HEK293 (cell line): ENCODE measurements around the gene ATG12.
A peak's percentile ranks its signal among the peaks of the same experiment; 100 is the strongest.

Experiments
- GLIS1 ChIP-seq: fragments of 450-650 bp; formaldehyde crosslinking; IDR thresholded peaks from 2 replicates; pipeline ENCODE4 v1.5.1; 2016; ENCODE audit warnings: missing biosample characterization, missing genetic modification characterization
- GLIS2 ChIP-seq: fragments of 450-650 bp; formaldehyde crosslinking; IDR thresholded peaks from 2 replicates; pipeline ENCODE4 v1.5.1; 2016; ENCODE audit warnings: missing biosample characterization, missing genetic modification characterization
- HOXA7 ChIP-seq: sonication (generic); formaldehyde crosslinking; IDR thresholded peaks from 2 replicates; pipeline ENCODE4 v1.8.1; 2022; ENCODE audit warnings: missing genetic modification reagents, borderline replicate concordance
- KLF1 ChIP-seq: fragments of 450-650 bp; formaldehyde crosslinking; IDR thresholded peaks from 2 replicates; pipeline ENCODE4 v1.5.1; 2016; ENCODE audit warnings: missing biosample characterization, missing genetic modification characterization
- MYNN ChIP-seq: fragments of 450-650 bp; formaldehyde crosslinking; IDR thresholded peaks from 2 replicates; pipeline ENCODE4 v1.5.1; 2016; ENCODE audit warnings: missing biosample characterization, missing genetic modification characterization, borderline replicate concordance
- PRDM1 ChIP-seq: fragments of 450-650 bp; formaldehyde crosslinking; IDR thresholded peaks from 2 replicates; pipeline ENCODE4; 2016; ENCODE audit warnings: missing biosample characterization, missing genetic modification characterization
- SP7 ChIP-seq: fragments of 450-650 bp; formaldehyde crosslinking; IDR thresholded peaks from 2 replicates; pipeline ENCODE4 v1.5.1; 2016; ENCODE audit warnings: missing biosample characterization, missing genetic modification characterization
- YY1 ChIP-seq: fragments of 450-650 bp; formaldehyde crosslinking; IDR thresholded peaks from 2 replicates; pipeline ENCODE4 v1.5.1; 2018; ENCODE audit warnings: missing biosample characterization, missing genetic modification characterization
- ZBTB1 ChIP-seq: fragments of 450-650 bp; formaldehyde crosslinking; IDR thresholded peaks from 2 replicates; pipeline ENCODE4 v1.5.1; 2016; ENCODE audit warnings: missing biosample characterization, missing genetic modification characterization
- ZBTB21 ChIP-seq: fragments of 450-650 bp; formaldehyde crosslinking; IDR thresholded peaks from 2 replicates; pipeline ENCODE4 v1.5.1; 2017; ENCODE audit warnings: missing biosample characterization, missing genetic modification characterization
- ZFP3 ChIP-seq: fragments of 450-650 bp; formaldehyde crosslinking; IDR thresholded peaks from 2 replicates; pipeline ENCODE4 v1.5.1; 2016; ENCODE audit warnings: low read depth, missing biosample characterization, missing genetic modification characterization
- ZFP41 ChIP-seq: fragments of 450-650 bp; formaldehyde crosslinking; IDR thresholded peaks from 2 replicates; pipeline ENCODE4 v1.5.1; 2016; ENCODE audit warnings: missing biosample characterization, missing genetic modification characterization, borderline replicate concordance
- ZIC2 ChIP-seq: fragments of 450-650 bp; formaldehyde crosslinking; IDR thresholded peaks from 2 replicates; pipeline ENCODE4 v1.5.1; 2016; ENCODE audit warnings: missing biosample characterization, missing genetic modification characterization
- ZNF10 ChIP-seq: fragments of 450-650 bp; formaldehyde crosslinking; IDR thresholded peaks from 2 replicates; pipeline ENCODE4 v1.5.1; 2017; ENCODE audit warnings: missing biosample characterization, missing genetic modification characterization
- ZNF221 ChIP-seq: fragments of 450-650 bp; formaldehyde crosslinking; IDR thresholded peaks from 2 replicates; pipeline ENCODE4 v1.5.1; 2017; ENCODE audit warnings: missing biosample characterization, missing genetic modification characterization, borderline replicate concordance
- ZNF223 ChIP-seq: fragments of 450-650 bp; formaldehyde crosslinking; IDR thresholded peaks from 2 replicates; pipeline ENCODE4 v1.5.1; 2016; ENCODE audit warnings: missing biosample characterization, missing genetic modification characterization
- ZNF26 ChIP-seq: fragments of 450-650 bp; formaldehyde crosslinking; IDR thresholded peaks from 2 replicates; pipeline ENCODE4 v1.5.1; 2016; ENCODE audit warnings: missing biosample characterization, missing genetic modification characterization
- ZNF292 ChIP-seq: fragments of 450-650 bp; formaldehyde crosslinking; IDR thresholded peaks from 2 replicates; pipeline ENCODE4 v1.5.1; 2016; ENCODE audit warnings: low read depth, missing biosample characterization, missing genetic modification characterization, borderline replicate concordance
- ZNF335 ChIP-seq: fragments of 450-650 bp; formaldehyde crosslinking; conservative IDR thresholded peaks from 2 replicates; pipeline ENCODE4 v1.5.1; 2016; ENCODE audit warnings: missing biosample characterization, missing genetic modification characterization
- ZNF488 ChIP-seq: fragments of 450-650 bp; formaldehyde crosslinking; IDR thresholded peaks from 2 replicates; pipeline ENCODE4 v1.5.1; 2016; ENCODE audit warnings: missing biosample characterization, missing genetic modification characterization
- ZNF558 ChIP-seq: fragments of 450-650 bp; formaldehyde crosslinking; IDR thresholded peaks from 2 replicates; pipeline ENCODE4 v1.5.1; 2016; ENCODE audit warnings: missing biosample characterization, missing genetic modification characterization
- ZNF629 ChIP-seq: fragments of 450-650 bp; formaldehyde crosslinking; IDR thresholded peaks from 2 replicates; pipeline ENCODE4 v1.5.1; 2017; ENCODE audit warnings: missing biosample characterization, missing genetic modification characterization
- ZNF664 ChIP-seq: fragments of 450-650 bp; formaldehyde crosslinking; IDR thresholded peaks from 2 replicates; pipeline ENCODE4 v1.5.1; 2016; ENCODE audit warnings: missing biosample characterization, missing genetic modification characterization
- ZNF677 ChIP-seq: fragments of 450-650 bp; IDR thresholded peaks from 2 replicates; pipeline ENCODE4 v1.5.0; 2018; ENCODE audit warnings: missing biosample characterization, mild to moderate bottlenecking, missing genetic modification characterization, moderate library complexity
- ZNF701 ChIP-seq: fragments of 450-650 bp; formaldehyde crosslinking; IDR thresholded peaks from 2 replicates; pipeline ENCODE4 v1.5.1; 2016; ENCODE audit warnings: missing biosample characterization, missing genetic modification characterization
- ZNF768 ChIP-seq: fragments of 450-650 bp; formaldehyde crosslinking; IDR thresholded peaks from 2 replicates; pipeline ENCODE4 v1.5.1; 2018; ENCODE audit warnings: missing biosample characterization, mild to moderate bottlenecking, missing genetic modification characterization
- ZXDB ChIP-seq: fragments of 450-650 bp; formaldehyde crosslinking; IDR thresholded peaks from 2 replicates; pipeline ENCODE4 v1.5.1; 2016; ENCODE audit warnings: missing biosample characterization, missing genetic modification characterization
- TF ChIP-seq, protein P1 (sequence below): fragments of 450-650 bp; formaldehyde crosslinking; IDR thresholded peaks from 2 replicates; pipeline ENCODE4 v1.5.1; 2016; ENCODE audit warnings: missing biosample characterization, missing genetic modification characterization
- TF ChIP-seq, protein P2 (sequence below): fragments of 450-650 bp; formaldehyde crosslinking; IDR thresholded peaks from 2 replicates; pipeline ENCODE4 v1.5.1; 2016; ENCODE audit warnings: missing biosample characterization, missing genetic modification characterization, low read depth
- TF ChIP-seq, protein P3 (sequence below): fragments of 450-650 bp; formaldehyde crosslinking; IDR thresholded peaks from 2 replicates; pipeline ENCODE4 v1.5.1; 2016; ENCODE audit warnings: missing biosample characterization, missing genetic modification characterization
- TF ChIP-seq, protein P4 (sequence below): fragments of 450-650 bp; formaldehyde crosslinking; IDR thresholded peaks from 2 replicates; pipeline ENCODE4 v1.5.1; 2016; ENCODE audit warnings: missing biosample characterization, missing genetic modification characterization

The ATG12 gene

GRCh38 chr5:115841382-115842088 lies at the start of gene ATG12, which contains the start of gene AP3S1 (continued):
- TF ChIP-seq, protein P1, sequence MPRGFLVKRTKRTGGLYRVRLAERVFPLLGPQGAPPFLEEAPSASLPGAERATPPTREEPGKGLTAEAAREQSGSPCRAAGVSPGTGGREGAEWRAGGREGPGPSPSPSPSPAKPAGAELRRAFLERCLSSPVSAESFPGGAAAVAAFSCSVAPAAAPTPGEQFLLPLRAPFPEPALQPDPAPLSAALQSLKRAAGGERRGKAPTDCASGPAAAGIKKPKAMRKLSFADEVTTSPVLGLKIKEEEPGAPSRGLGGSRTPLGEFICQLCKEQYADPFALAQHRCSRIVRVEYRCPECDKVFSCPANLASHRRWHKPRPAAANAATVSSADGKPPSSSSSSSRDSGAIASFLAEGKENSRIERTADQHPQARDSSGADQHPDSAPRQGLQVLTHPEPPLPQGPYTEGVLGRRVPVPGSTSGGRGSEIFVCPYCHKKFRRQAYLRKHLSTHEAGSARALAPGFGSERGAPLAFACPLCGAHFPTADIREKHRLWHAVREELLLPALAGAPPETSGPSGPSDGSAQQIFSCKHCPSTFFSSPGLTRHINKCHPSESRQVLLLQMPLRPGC (tag by site-specific recombination) = peak; percentile 36
- no peak for TF ChIP-seq ZFP41 (tag by site-specific recombination)
- no peak for TF ChIP-seq ZNF488 (tag by site-specific recombination)
- TF ChIP-seq ZIC2 = no peak
- peak; percentile 86 for TF ChIP-seq SP7 (tag by site-specific recombination)
- TF ChIP-seq ZNF223 (tag by site-specific recombination) = no peak
- no peak for TF ChIP-seq GLIS2 (tag by site-specific recombination)
- no peak for TF ChIP-seq ZNF10 (tag by site-specific recombination)
- TF ChIP-seq ZXDB (tag by site-specific recombination) = peak; percentile 89
- TF ChIP-seq HOXA7 (CRISPR knock-in tag) = no peak
- TF ChIP-seq ZNF335 = peak; percentile 90
- TF ChIP-seq, protein P2, sequence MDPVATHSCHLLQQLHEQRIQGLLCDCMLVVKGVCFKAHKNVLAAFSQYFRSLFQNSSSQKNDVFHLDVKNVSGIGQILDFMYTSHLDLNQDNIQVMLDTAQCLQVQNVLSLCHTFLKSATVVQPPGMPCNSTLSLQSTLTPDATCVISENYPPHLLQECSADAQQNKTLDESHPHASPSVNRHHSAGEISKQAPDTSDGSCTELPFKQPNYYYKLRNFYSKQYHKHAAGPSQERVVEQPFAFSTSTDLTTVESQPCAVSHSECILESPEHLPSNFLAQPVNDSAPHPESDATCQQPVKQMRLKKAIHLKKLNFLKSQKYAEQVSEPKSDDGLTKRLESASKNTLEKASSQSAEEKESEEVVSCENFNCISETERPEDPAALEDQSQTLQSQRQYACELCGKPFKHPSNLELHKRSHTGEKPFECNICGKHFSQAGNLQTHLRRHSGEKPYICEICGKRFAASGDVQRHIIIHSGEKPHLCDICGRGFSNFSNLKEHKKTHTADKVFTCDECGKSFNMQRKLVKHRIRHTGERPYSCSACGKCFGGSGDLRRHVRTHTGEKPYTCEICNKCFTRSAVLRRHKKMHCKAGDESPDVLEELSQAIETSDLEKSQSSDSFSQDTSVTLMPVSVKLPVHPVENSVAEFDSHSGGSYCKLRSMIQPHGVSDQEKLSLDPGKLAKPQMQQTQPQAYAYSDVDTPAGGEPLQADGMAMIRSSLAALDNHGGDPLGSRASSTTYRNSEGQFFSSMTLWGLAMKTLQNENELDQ (tag by site-specific recombination) = no peak
- TF ChIP-seq, protein P3, sequence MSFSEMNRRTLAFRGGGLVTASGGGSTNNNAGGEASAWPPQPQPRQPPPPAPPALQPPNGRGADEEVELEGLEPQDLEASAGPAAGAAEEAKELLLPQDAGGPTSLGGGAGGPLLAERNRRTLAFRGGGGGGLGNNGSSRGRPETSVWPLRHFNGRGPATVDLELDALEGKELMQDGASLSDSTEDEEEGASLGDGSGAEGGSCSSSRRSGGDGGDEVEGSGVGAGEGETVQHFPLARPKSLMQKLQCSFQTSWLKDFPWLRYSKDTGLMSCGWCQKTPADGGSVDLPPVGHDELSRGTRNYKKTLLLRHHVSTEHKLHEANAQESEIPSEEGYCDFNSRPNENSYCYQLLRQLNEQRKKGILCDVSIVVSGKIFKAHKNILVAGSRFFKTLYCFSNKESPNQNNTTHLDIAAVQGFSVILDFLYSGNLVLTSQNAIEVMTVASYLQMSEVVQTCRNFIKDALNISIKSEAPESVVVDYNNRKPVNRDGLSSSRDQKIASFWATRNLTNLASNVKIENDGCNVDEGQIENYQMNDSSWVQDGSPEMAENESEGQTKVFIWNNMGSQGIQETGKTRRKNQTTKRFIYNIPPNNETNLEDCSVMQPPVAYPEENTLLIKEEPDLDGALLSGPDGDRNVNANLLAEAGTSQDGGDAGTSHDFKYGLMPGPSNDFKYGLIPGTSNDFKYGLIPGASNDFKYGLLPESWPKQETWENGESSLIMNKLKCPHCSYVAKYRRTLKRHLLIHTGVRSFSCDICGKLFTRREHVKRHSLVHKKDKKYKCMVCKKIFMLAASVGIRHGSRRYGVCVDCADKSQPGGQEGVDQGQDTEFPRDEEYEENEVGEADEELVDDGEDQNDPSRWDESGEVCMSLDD (tag by site-specific recombination) = peak; percentile 63
- TF ChIP-seq ZNF701 = no peak
- TF ChIP-seq, protein P4, sequence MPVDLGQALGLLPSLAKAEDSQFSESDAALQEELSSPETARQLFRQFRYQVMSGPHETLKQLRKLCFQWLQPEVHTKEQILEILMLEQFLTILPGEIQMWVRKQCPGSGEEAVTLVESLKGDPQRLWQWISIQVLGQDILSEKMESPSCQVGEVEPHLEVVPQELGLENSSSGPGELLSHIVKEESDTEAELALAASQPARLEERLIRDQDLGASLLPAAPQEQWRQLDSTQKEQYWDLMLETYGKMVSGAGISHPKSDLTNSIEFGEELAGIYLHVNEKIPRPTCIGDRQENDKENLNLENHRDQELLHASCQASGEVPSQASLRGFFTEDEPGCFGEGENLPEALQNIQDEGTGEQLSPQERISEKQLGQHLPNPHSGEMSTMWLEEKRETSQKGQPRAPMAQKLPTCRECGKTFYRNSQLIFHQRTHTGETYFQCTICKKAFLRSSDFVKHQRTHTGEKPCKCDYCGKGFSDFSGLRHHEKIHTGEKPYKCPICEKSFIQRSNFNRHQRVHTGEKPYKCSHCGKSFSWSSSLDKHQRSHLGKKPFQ (tag by site-specific recombination) = 0 out of 2 replicates have a peak, but pooled peaks have one; percentile 4
- no peak for TF ChIP-seq GLIS1 (tag by site-specific recombination)
- no peak for TF ChIP-seq ZNF677 (tag by site-specific recombination)
- TF ChIP-seq KLF1 (tag by site-specific recombination) = peak; percentile 84
- TF ChIP-seq ZNF768 (tag by site-specific recombination) = no peak
- peak; percentile 84 for TF ChIP-seq ZNF629 (tag by site-specific recombination)
- TF ChIP-seq ZBTB1 = no peak
- TF ChIP-seq ZFP3 (tag by site-specific recombination) = no peak
- TF ChIP-seq ZNF292 (tag by site-specific recombination) = no peak
- peak; percentile 93 for TF ChIP-seq YY1 (tag by site-specific recombination)
- peak; percentile 18; the same call in 1 of the 2 replicates for TF ChIP-seq ZNF558 (tag by site-specific recombination)
- TF ChIP-seq PRDM1 (tag by site-specific recombination) = peak; percentile 60; the same call in 1 of the 2 replicates
- TF ChIP-seq MYNN (tag by site-specific recombination) = no peak
- TF ChIP-seq ZNF221 (tag by site-specific recombination) = no peak
- peak; percentile 70; the same call in 1 of the 2 replicates for TF ChIP-seq ZBTB21 (tag by site-specific recombination)
- no peak for TF ChIP-seq ZNF26
- TF ChIP-seq ZNF664 = no peak
